Brain microvascular endothelial cell (primary cell): ENCODE measurements around the gene ARRB1.
"Not testable (repeated sequence)": the region's sequence is repeated elsewhere in the genome, so short reads cannot be mapped to it uniquely, and the experiment has no call there.

Source experiments
- DNase-seq: peaks from one replicate; pipeline ENCODE4 v3.0.0-alpha.2; 2020
- H3K27ac ChIP-seq: fragments of 250-450 bp; sonication (Bioruptor Pico); 2 replicates; pipeline ENCODE4 v1.5.1; 2020; ENCODE audit warnings: mild to moderate bottlenecking, moderate library complexity
- H3K27me3 ChIP-seq: fragments of 250-450 bp; sonication (Bioruptor Pico); replicated peaks from 2 replicates; pipeline ENCODE4 v1.5.1; 2020; ENCODE audit warnings: mild to moderate bottlenecking
- H3K36me3 ChIP-seq: fragments of 250-450 bp; sonication (Bioruptor Pico); replicated peaks from 2 replicates; pipeline ENCODE4 v1.5.1; 2020; ENCODE audit warnings: mild to moderate bottlenecking
- H3K4me3 ChIP-seq: 2 replicates; pipeline ENCODE4 v1.5.1; 2011; ENCODE audit warnings: low read depth, mild to moderate bottlenecking, control low read depth, low read length, moderate library complexity
- in situ Hi-C: cut with HindIII; loops from 2 replicates; pipeline ENCODE4 v1.10.0; 2017; ENCODE audit warnings: low sequenced_read_pairs, low pct_ligation_motif_present
- TF ChIP-seq, protein P1 (sequence below): IDR thresholded peaks from 2 replicates; pipeline ENCODE4 v1.5.1; 2011; ENCODE audit warnings: low read depth, mild to moderate bottlenecking, moderate library complexity, low read length, control low read depth, inconsistent platforms; ENCODE audit errors: missing control alignments

Gene ARRB1

DNA sequence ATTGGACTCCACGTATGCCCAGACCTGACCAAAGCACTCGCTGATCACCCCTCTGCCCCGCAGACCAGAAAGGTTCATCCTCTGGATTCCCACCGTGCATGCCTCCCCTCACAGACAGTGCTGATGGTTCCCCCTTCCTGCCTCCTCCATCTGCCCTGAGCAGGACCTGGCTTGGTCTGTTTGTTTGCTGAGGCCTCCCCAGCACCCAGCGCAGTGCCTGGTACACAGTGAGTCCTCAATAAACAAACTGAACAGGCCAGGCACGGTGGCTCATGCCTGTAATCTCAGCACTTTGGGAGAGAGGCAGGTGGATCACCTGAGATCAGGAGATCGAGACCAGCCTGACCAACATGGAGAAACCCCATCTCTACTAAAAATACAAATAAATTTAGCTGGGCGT, 24.2 kb upstream of the ARRB1 start:
- TF ChIP-seq, protein P1, sequence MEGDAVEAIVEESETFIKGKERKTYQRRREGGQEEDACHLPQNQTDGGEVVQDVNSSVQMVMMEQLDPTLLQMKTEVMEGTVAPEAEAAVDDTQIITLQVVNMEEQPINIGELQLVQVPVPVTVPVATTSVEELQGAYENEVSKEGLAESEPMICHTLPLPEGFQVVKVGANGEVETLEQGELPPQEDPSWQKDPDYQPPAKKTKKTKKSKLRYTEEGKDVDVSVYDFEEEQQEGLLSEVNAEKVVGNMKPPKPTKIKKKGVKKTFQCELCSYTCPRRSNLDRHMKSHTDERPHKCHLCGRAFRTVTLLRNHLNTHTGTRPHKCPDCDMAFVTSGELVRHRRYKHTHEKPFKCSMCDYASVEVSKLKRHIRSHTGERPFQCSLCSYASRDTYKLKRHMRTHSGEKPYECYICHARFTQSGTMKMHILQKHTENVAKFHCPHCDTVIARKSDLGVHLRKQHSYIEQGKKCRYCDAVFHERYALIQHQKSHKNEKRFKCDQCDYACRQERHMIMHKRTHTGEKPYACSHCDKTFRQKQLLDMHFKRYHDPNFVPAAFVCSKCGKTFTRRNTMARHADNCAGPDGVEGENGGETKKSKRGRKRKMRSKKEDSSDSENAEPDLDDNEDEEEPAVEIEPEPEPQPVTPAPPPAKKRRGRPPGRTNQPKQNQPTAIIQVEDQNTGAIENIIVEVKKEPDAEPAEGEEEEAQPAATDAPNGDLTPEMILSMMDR = no peak
- in situ Hi-C loops = no loop called here
- no peaks in the 10 kb centered on the region for H3K36me3 ChIP-seq
- no peak for DNase-seq
- no peak overlapping the region for H3K27ac ChIP-seq
- no peaks in the 10 kb centered on the region for H3K27me3 ChIP-seq
- H3K4me3 ChIP-seq = no peak overlapping the region

- DNase-seq = no peak
- Histone ChIP-seq H3K27me3 (no peaks in the 10 kb centered on the region), H3K36me3 (no peaks in the 10 kb centered on the region), H3K27ac (no peak overlapping the region), H3K4me3 (no peak overlapping the region)
- in situ Hi-C loops = no loop called here
- TF ChIP-seq, protein P1 = no peak
Measured at GRCh38 chr11:75374646-75375045, 23.2 kb upstream of the ARRB1 start.

DNA sequence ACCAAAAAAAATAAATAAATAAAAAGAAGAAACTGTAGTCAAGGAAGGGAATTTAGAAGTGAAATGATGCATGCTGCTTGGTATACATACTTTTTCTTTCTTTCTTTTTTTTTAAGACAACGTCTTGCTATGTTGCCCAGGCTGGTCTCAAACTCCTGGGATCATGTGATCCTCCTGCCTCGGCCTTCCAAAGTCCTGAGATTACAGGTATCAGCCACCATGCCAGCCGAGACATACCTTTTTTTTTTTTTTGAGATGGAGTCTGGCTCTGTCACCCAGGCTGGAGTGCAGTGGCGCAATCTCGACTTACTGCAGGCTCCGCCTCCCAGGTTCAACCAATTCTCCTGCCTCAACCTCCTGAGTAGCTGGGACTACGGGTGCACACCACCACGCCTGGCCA, 21.7 kb upstream of the ARRB1 start:
- in situ Hi-C loops = no loop called here
- no peaks in the 10 kb centered on the region for H3K36me3 ChIP-seq
- no peak for DNase-seq

GRCh38 chr11:75371949-75372876, 20.8 kb upstream of the ARRB1 start:
- H3K27me3 ChIP-seq = no peaks in the 10 kb centered on the region
- no peak for DNase-seq
- in situ Hi-C loops = no loop called here
- H3K27ac ChIP-seq = no peak overlapping the region
- TF ChIP-seq, protein P1 = no peak
- H3K36me3 ChIP-seq = no peaks in the 10 kb centered on the region
- no peak overlapping the region for H3K4me3 ChIP-seq

More for the DNA sequence above, 21.7 kb upstream of the ARRB1 start:
- H3K4me3 ChIP-seq = no peak overlapping the region
- no peaks in the 10 kb centered on the region for H3K27me3 ChIP-seq
- H3K27ac ChIP-seq = no peak overlapping the region
- TF ChIP-seq, protein P1 = no peak

DNA sequence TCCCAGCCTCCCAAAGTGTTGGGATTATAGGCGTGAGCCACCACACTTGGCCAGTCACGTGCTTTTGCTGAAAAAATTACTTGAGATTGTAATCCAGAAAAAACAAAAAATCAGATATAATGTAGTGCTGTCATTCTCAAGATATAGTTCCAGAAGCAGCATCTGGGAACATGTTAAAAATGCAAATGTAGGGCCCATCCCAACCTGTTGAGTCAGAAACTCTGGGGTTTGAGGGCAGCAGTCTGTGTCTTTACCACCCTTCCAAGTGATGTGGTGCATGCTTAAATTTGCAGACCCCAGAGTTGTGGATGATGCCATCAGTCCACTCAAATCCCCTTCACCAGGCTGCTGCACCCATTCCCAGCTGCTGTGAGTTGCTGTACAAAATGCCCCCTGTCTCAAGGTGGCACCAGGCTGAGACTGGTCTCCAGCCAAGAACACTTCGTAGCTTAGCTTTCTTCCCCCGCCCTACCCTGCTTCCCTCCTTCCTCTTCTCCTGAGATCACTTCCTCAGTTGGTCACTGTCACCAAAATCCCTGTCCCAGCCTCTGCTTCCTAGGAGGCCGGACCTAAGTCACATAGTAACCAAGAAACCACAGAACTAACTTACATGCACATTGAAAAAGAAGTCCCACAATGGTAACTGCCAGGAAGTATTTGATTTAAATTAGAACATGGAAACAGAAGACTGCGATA, 18.2 kb upstream of the ARRB1 start:
- in situ Hi-C loops = no loop called here
- Histone ChIP-seq H3K27me3 (no peaks in the 10 kb centered on the region), H3K36me3 (no peaks in the 10 kb centered on the region), H3K4me3 (no peak overlapping the region), H3K27ac (no peak overlapping the region)
- TF ChIP-seq, protein P1 = no peak
- DNase-seq = no peak

DNA sequence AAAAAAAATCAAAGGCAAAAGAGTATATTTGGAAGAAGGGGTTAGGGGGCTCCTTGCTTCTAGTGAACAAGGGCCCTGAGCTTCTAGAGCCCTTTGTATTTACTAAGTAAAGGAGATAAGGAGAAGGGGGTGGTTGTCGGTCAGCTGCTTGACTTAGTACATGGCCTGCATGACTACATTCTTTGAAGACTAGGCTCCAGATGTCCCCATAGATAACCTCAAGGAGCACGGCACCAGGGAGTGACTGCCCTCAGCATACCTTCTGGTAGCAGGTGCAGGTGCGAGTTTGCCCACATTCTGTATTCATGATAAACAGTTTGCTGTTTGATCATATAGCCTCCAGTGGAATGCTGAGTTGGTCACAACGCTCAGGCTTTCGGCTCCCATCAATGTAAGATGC, 15.4 kb upstream of the ARRB1 start:
- DNase-seq, H3K27me3 ChIP-seq, H3K27ac ChIP-seq, H3K4me3 ChIP-seq, in situ Hi-C loops, H3K36me3 ChIP-seq: not testable (repeated sequence)
